Gastrocnemius medialis (tissue), 4 donors: Measurements from ENCODE around the gene ALDH1A2.

ENCODE experiments used
- CTCF ChIP-seq, 5 experiments: fragments of 450-650 bp in 3 of 5; fragments of 200-600 bp in 2 of 5; sonication (generic) in 2 of 5; IDR thresholded peaks in 4 of 5; conservative IDR thresholded peaks in 1 of 5; 1 replicate in 4 of 5; 2 replicates in 1 of 5; pipeline ENCODE4 v1.5.1; 2016 to 2019; ENCODE audit warnings: antibody characterized with exemption in 5 of 5, mild to moderate bottlenecking in 3 of 5, moderate library complexity in 3 of 5
- POLR2A ChIP-seq, 2 donors: fragments of 450-650 bp; IDR thresholded peaks; one replicate each; pipeline ENCODE4 v1.6.1; 2017; ENCODE audit warnings: antibody characterized with exemption in 2 of 2, mild to moderate bottlenecking in 2 of 2, moderate library complexity in 2 of 2

GRCh38 chr15:57911247-57911646, 154.3 kb downstream of the ALDH1A2 start:
- TF ChIP-seq CTCF (IDR thresholded peaks at IDR 0.05 in 4 of 5, conservative IDR thresholded peaks at IDR 0.05 in 1 of 5) (no peak), POLR2A (IDR thresholded peaks at IDR 0.05) (no peak)
